Measurements from ENCODE around the gene SLC25A41. TPM values are rescaled to one million over a fixed set of nuclear protein-coding genes. Genes with fewer than 3 reads are reported as not detected.

Gene SLC25A41
- total RNA-seq, 1 experiment from 2014 or later: not detected

DNA sequence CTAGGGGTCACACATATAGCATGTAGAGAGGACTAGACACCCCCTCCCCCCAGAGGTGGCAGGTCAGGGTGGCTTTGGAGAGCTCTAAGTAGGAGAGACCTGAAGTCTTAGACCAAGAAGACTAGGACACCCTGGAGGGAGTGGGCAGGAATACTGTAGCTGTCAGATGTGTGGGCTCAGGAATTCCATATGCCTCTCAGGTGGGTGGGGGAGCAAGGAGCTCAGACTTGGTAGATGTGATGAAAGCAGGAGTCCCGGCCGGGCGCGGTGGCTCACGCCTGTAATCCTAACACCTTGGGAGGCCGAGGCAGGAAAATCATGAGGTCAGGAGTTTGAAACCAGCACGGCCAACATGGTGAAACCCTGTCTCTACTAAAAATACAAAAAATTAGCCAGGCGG lies 32.1 kb upstream of the SLC25A41 start:
- no peaks in the 10 kb centered on the region for H3K9me3 Mint-ChIP-seq (ENCODE audit: unreplicated experiment)
- TF ChIP-seq, protein P1, sequence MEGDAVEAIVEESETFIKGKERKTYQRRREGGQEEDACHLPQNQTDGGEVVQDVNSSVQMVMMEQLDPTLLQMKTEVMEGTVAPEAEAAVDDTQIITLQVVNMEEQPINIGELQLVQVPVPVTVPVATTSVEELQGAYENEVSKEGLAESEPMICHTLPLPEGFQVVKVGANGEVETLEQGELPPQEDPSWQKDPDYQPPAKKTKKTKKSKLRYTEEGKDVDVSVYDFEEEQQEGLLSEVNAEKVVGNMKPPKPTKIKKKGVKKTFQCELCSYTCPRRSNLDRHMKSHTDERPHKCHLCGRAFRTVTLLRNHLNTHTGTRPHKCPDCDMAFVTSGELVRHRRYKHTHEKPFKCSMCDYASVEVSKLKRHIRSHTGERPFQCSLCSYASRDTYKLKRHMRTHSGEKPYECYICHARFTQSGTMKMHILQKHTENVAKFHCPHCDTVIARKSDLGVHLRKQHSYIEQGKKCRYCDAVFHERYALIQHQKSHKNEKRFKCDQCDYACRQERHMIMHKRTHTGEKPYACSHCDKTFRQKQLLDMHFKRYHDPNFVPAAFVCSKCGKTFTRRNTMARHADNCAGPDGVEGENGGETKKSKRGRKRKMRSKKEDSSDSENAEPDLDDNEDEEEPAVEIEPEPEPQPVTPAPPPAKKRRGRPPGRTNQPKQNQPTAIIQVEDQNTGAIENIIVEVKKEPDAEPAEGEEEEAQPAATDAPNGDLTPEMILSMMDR (IDR thresholded peaks at IDR 0.05; ENCODE audit: unreplicated experiment): no peak
- H3K4me1 Mint-ChIP-seq (ENCODE audit: insufficient read depth, unreplicated experiment): peaks cover 11% of the 10 kb centered on the region
- H3K27ac Mint-ChIP-seq (ENCODE audit: low read depth, unreplicated experiment): no peak overlapping the region
- intact Hi-C loops (cut with micrococcal nuclease): no loop called here
- H3K27me3 Mint-ChIP-seq (ENCODE audit: insufficient read depth, unreplicated experiment): no peaks in the 10 kb centered on the region
- DNase-seq (ENCODE audit: unreplicated experiment): no peak
- BruUV-seq (replicated peaks): no TSS peak
- ChIA-PET POLR2A (no interaction called here), CTCF (no interaction called here)
- H3K36me3 Mint-ChIP-seq (ENCODE audit: insufficient read depth, unreplicated experiment): peaks cover 16% of the 10 kb centered on the region
- no peak overlapping the region for H3K4me3 Mint-ChIP-seq (ENCODE audit: unreplicated experiment)

DNA sequence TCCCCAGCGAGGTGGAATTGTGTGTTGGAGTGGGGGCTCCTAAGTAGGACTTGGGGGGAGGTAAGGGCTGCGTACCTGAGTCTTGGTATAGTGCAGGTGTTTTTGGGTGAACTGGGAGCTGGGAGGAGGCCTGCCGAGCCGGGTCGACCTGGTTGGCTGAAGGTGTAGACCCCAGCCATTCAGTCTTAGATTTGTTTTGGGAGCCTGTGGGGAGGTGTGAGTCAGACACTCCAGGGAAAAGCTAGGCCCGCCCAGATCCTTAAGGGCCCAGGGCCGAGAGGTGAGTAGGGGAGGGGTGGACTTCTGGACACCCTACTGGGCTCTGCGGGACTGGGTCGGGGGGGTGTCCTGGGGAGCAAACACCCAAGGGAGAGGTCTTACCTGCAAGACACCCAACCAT lies 31.4 kb upstream of the SLC25A41 start:
- intact Hi-C loops (cut with micrococcal nuclease): no loop called here
- Mint-ChIP-seq H3K4me3 (ENCODE audit: unreplicated experiment) (peak overlapping the region; percentile 78), H3K27me3 (ENCODE audit: insufficient read depth, unreplicated experiment) (no peaks in the 10 kb centered on the region), H3K27ac (ENCODE audit: low read depth, unreplicated experiment) (peak overlapping the region; percentile 63), H3K9me3 (ENCODE audit: unreplicated experiment) (no peaks in the 10 kb centered on the region), H3K36me3 (ENCODE audit: insufficient read depth, unreplicated experiment) (peaks cover 16% of the 10 kb centered on the region), H3K4me1 (ENCODE audit: insufficient read depth, unreplicated experiment) (peaks cover 11% of the 10 kb centered on the region)
- POLR2A ChIA-PET: interaction anchor here (0.5 to 1.4 kb wide), 5 partner anchors 66 to 1068 kb away, joined by 3 to 4 read pairs (median 3); partner anchors contain the start of genes C3 and TNFSF9
- TF ChIP-seq, protein P1 (IDR thresholded peaks at IDR 0.05; ENCODE audit: unreplicated experiment): no peak
- DNase-seq (ENCODE audit: unreplicated experiment): no peak
- CTCF ChIA-PET: interaction anchor here (0.7 kb wide), 1 partner anchor 98 kb away, joined by 3 read pairs; no protein-coding TSS in a partner anchor
- BruUV-seq (replicated peaks): no TSS peak

DNA sequence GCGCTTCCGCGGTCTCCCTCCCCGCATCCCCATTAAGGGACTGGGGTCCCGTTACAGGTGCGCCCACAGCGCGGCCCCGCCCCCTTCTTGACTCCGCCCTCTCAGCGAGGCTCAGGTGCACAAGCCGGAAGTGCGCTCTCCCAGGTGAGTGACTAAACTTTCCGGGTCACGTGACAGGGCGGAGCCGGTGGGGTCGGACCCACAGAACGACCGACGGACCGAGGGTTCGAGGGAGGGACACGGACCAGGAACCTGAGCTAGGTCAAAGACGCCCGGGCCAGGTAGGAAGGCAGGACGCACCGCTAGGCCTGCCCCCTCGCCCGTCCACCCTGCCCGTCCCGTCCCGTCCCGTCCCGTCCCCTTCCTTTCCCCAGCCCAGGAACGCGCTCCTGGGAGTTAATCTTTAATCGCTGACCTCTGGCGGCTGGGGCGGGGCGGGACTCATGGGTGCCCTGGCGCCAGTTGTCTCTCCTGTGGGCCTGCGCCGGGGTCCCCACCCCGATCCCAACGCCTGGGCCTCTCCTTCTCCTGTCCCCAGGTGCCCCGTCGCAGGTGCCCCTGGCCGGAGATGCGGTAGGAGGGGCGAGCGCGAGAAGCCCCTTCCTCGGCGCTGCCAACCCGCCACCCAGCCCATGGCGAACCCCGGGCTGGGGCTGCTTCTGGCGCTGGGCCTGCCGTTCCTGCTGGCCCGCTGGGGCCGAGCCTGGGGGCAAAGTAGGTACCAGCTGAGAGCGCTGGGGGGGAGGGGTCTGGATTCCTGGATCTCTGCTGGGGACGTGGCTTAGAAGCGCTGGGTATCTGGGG lies 30.7 kb upstream of the SLC25A41 start, which contains the start of gene CRB3:
TSS of gene CRB3 (plus strand) at position 202 of the 804 bp plus-strand sequence. CDS start at position 633, 431 bp downstream.
- TF ChIP-seq, protein P1 (IDR thresholded peaks at IDR 0.05; ENCODE audit: unreplicated experiment): no peak
- peak; percentile 80 for DNase-seq (ENCODE audit: unreplicated experiment)
- H3K4me3 Mint-ChIP-seq (ENCODE audit: unreplicated experiment): peak within 1 kb of the TSS; percentile 78
- H3K27me3 Mint-ChIP-seq (ENCODE audit: insufficient read depth, unreplicated experiment): no peaks in the 10 kb centered on the region
- no peaks in the 10 kb centered on the region for H3K9me3 Mint-ChIP-seq (ENCODE audit: unreplicated experiment)
- POLR2A ChIA-PET: interaction anchor here (0.5 to 1.4 kb wide), 6 partner anchors 66 to 1069 kb away, joined by 3 to 4 read pairs (median 3); partner anchors contain the start of genes C3 and TNFSF9
- H3K36me3 Mint-ChIP-seq (ENCODE audit: insufficient read depth, unreplicated experiment): peaks cover 16% of the 10 kb centered on the region
- H3K4me1 Mint-ChIP-seq (ENCODE audit: insufficient read depth, unreplicated experiment): peaks cover 11% of the 10 kb centered on the region
- intact Hi-C loops (cut with micrococcal nuclease): no loop called here
- H3K27ac Mint-ChIP-seq (ENCODE audit: low read depth, unreplicated experiment): peak within 1 kb of the TSS; percentile 63
- BruUV-seq (replicated peaks): no TSS peak
- CTCF ChIA-PET: interaction anchor here (0.6 to 0.8 kb wide), 2 partner anchors 477 to 520 kb away, joined by 5 to 6 read pairs; no protein-coding TSS in a partner anchor

DNA sequence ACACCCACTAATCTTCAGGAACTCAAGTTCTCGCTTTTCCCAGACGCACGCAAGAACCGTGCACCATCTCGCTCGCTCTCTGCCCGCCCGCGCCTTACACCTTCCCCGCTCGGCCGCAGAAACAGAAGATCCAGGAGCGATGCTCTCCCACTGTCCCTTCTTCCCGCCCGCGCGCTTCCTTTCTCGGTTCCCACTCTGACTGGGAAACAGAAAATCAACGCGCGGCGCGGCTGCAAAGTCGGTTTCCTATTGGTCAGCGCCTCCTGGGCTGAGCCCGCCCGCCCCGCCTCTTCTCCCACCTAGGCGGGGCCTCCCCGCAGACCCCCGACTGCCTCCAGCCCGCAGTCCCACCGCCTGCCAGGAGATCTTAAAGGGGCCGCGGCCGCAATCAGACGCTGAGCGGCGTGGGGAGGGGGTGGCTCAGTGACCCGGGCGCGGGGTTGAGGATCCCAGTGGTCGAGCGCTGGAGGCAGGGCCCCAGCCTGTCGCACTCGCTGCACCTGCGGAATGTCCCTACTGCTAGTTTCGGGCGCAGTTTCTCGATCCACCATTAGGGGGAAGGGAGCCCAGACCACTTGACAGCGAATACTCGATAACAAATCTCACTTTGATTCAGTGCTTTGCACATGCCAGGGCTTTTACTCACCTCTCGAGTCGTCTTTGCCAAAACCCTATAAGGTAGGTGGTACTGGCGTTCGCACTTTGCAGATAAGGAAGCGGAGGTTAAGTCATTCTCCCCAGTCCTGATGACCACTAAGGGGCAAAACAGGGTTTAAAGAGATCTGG lies 26.7 kb upstream of the SLC25A41 start:
- TF ChIP-seq, protein P1 (IDR thresholded peaks at IDR 0.05; ENCODE audit: unreplicated experiment): peak; percentile 22
- H3K27ac Mint-ChIP-seq (ENCODE audit: low read depth, unreplicated experiment): peak overlapping the region; percentile 13
- peak; percentile 99 for DNase-seq (ENCODE audit: unreplicated experiment)
- peaks cover 16% of the 10 kb centered on the region for H3K4me1 Mint-ChIP-seq (ENCODE audit: insufficient read depth, unreplicated experiment)
- intact Hi-C loops (cut with micrococcal nuclease): no loop called here
- H3K4me3 Mint-ChIP-seq (ENCODE audit: unreplicated experiment): peak overlapping the region; percentile 80
- H3K9me3 Mint-ChIP-seq (ENCODE audit: unreplicated experiment): no peaks in the 10 kb centered on the region
- peaks cover 13% of the 10 kb centered on the region for H3K36me3 Mint-ChIP-seq (ENCODE audit: insufficient read depth, unreplicated experiment)
- ChIA-PET POLR2A (interaction anchor here (0.9 to 1.3 kb wide), 6 partner anchors 35 to 307 kb away, joined by 3 to 9 read pairs (median 4); partner anchors contain the start of genes ALKBH7 and SH2D3A), CTCF (interaction anchor here (0.7 kb wide), 1 partner anchor 176 kb away, joined by 3 read pairs; no protein-coding TSS in a partner anchor)
- H3K27me3 Mint-ChIP-seq (ENCODE audit: insufficient read depth, unreplicated experiment): no peaks in the 10 kb centered on the region
- BruUV-seq (replicated peaks): no TSS peak

Data from MCF 10A (cell line).